ENCODE data around the gene ST6GALNAC1. TPM values are rescaled to one million over a fixed set of nuclear protein-coding genes. Genes with fewer than 3 reads are reported as not detected.

Gene ST6GALNAC1
- total RNA-seq, 4 donors from 2014 or later: 0.51 to 1.8 (median 1.5) TPM

DNA sequence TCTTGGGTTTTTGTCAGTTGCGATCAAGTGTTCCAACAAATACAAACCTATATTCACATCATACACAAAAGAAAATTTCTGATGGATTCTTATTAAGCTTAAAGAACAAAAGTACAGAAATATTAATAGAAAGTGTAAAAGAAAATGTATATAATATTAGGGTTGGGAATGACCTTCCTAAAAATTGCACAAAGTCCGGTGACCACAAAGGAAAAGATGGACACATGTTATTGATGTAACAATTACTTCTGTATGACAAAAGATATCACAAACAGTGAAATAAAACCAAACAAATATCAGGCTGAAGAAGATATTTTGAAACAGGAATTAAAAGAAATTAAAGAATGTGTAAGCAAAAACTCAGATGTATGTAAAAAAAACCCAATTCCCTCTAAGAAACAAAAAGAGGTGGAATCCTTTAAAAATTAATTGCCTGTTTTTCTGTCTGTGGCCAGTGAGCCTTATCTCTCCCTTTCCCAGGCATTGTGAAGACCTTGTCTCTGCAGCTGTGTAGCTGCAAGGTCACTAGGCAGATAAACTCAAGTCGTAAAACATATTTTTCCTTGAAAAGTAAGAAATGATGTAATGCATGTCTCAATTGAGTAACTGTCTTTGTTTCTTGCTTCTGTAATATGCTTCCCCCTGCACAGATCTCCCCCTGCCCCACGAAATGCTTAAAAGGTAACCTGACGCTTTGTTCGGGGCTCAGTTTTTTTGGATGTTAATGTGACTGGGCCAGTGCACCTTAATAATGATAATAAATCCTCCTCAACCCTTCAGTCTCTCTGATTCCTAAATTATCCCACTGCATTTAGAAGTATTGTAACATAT is 2.8 kb downstream of the ST6GALNAC1 start:
- TF ChIP-seq, protein P1, sequence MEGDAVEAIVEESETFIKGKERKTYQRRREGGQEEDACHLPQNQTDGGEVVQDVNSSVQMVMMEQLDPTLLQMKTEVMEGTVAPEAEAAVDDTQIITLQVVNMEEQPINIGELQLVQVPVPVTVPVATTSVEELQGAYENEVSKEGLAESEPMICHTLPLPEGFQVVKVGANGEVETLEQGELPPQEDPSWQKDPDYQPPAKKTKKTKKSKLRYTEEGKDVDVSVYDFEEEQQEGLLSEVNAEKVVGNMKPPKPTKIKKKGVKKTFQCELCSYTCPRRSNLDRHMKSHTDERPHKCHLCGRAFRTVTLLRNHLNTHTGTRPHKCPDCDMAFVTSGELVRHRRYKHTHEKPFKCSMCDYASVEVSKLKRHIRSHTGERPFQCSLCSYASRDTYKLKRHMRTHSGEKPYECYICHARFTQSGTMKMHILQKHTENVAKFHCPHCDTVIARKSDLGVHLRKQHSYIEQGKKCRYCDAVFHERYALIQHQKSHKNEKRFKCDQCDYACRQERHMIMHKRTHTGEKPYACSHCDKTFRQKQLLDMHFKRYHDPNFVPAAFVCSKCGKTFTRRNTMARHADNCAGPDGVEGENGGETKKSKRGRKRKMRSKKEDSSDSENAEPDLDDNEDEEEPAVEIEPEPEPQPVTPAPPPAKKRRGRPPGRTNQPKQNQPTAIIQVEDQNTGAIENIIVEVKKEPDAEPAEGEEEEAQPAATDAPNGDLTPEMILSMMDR (IDR thresholded peaks at IDR 0.05; ENCODE audit: low read depth): no peak

GRCh38 chr17:76638263-76638662 is 5.3 kb downstream of the ST6GALNAC1 start:
- TF ChIP-seq, protein P1 (IDR thresholded peaks at IDR 0.05; ENCODE audit: low read depth): no peak

DNA sequence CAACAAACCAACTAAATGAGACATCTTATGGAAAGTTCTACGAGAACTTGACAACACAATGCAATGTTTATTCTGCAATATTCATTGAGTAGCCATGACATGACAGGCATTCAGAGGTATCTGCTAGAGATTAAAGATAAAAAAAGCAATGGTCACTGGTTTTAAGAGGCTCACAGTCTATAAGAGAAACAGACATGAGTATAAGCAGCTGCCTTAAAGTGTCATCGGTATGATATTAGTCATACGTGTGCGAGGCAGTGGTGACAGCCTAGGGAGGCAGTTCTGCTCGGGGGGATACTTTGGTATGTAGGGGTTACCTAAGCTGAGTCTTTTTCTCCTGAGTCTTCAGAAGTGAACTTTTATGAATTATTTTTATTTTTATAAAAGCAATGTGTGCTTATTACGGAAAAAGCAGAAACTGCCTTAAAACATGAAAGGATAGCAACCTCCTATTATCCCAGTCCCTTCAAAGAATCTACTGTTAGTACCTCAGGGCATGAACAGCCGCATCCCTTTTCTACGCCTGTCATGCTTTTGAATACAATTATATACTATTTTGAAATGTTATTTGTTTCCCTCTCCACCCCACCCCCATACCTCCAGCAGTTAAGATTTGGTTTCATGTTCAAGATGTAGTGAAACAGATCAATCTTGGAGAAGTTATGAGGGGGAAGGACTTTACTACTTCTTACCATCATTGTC is 7.7 kb downstream of the ST6GALNAC1 start:
- TF ChIP-seq, protein P1 (IDR thresholded peaks at IDR 0.05; ENCODE audit: low read depth): no peak

- TF ChIP-seq, protein P1 (IDR thresholded peaks at IDR 0.05; ENCODE audit: low read depth): no peak
These were observed 8.5 kb downstream of the ST6GALNAC1 start for GRCh38 chr17:76635039-76635438.

- TF ChIP-seq, protein P1 (IDR thresholded peaks at IDR 0.05; ENCODE audit: low read depth): no peak
These were observed 9.8 kb downstream of the ST6GALNAC1 start for GRCh38 chr17:76633628-76634328.

DNA sequence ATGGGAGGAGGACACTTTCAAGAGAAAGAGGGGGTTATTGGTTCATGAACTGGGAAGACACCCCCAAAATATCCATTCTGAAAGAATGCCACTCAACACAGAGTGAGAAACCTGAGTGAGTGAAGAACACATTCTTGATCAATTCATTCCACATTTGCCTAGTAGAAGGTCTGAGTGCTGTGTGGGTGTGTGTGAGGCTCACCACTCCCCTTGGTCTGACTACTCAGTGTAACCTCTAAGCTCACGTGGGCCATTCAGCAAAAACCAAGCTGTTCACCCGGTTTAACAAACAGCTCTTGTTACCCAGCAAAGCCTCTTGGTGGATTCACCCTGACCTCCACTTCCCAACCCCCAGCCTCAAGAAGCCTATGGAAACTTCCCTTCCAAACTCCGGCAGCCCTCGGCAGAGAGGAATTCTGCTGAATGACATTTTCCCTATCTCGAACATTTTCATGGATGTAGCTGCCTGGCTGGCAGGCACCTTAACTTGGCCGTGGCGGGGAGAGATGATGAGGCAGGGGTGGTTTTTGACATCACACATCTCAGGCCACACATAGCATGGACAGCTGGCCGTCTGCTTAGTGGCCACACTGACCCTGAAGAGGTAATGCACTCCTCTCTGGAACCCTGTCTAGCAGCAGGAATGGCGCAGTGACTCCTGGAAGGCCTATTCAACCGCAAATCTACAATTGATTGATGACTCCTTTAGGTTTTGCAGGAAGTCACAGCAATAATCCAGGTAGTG is 11.6 kb downstream of the ST6GALNAC1 start:
- TF ChIP-seq, protein P1 (IDR thresholded peaks at IDR 0.05; ENCODE audit: low read depth): no peak
